IMR-90 (cell line): Measurements from ENCODE around the gene CHMP4A. TPM values are rescaled to one million over a fixed set of nuclear protein-coding genes. Genes with fewer than 3 reads are reported as not detected.

Experiments
- ATAC-seq: fragments of 200-7000 bp; cut with Tn5 transposase; 2 replicates; pipeline ENCODE4 v1.9.1; 2020; ENCODE audit warnings: low read depth, mild to moderate bottlenecking, moderate library complexity
- BruUV-seq: library from RNA; stranded (reverse); fragments of 400-500 nt; replicated peaks from 2 replicates; lab custom pipeline; 2021; lab: Mats Ljungman, UMichigan
- CTCF ChIA-PET: fragments of 300-600 bp; formaldehyde crosslinking; extraction: SDS; loops from one replicate; lab custom pipeline; 2021; ENCODE audit warnings: antibody characterized with exemption; lab: Yijun Ruan, JAX
- POLR2A ChIA-PET: fragments of 300-600 bp; sonication (Branson Sonifier 250); formaldehyde crosslinking; loops from one replicate; lab custom pipeline; 2022; ENCODE audit warnings: antibody characterized with exemption; ENCODE audit not compliant: unreplicated experiment; lab: Charles Lee
- DNase-seq: peaks from one replicate; pipeline ENCODE4 v3.0.0; 2013
- H2AFZ ChIP-seq: replicated peaks from 2 replicates; pipeline ENCODE3; 2013; ENCODE audit warnings: low read length, mild to moderate bottlenecking; ENCODE audit not compliant: poor library complexity
- H2AK5ac ChIP-seq: 2 replicates; pipeline ENCODE4 v1.6.1; 2013; ENCODE audit warnings: low read depth, low read length, inconsistent platforms
- H2AK9ac ChIP-seq: replicated peaks from 2 replicates; pipeline ENCODE3; 2013; ENCODE audit warnings: mild to moderate bottlenecking, low read depth, low read length, moderate library complexity; ENCODE audit not compliant: poor library complexity
- H2BK120ac ChIP-seq: 2 replicates; pipeline ENCODE4 v1.6.1; 2013; ENCODE audit warnings: low read depth, low read length, inconsistent platforms
- H2BK15ac ChIP-seq: 3 replicates; pipeline ENCODE4 v1.6.1; 2013; ENCODE audit warnings: low read depth, low read length, inconsistent platforms
- H2BK20ac ChIP-seq: 2 replicates; pipeline ENCODE4 v1.6.1; 2013; ENCODE audit warnings: low read depth, mild to moderate bottlenecking, inconsistent platforms, low read length, moderate library complexity
- H2BK5ac ChIP-seq: 2 replicates; pipeline ENCODE4 v1.6.1; 2013; ENCODE audit warnings: mild to moderate bottlenecking, low read depth, low read length, inconsistent platforms; ENCODE audit not compliant: poor library complexity, severe bottlenecking
- H3K14ac ChIP-seq: replicated peaks from 2 replicates; pipeline ENCODE4 v1.6.1; 2013; ENCODE audit warnings: low read depth, low read length, inconsistent platforms
- H3K18ac ChIP-seq: 2 replicates; pipeline ENCODE4 v1.6.1; 2013; ENCODE audit warnings: low read depth, low read length, control low read depth
- H3K23ac ChIP-seq: 2 replicates; pipeline ENCODE4 v1.6.1; 2013; ENCODE audit warnings: low read depth, low read length, inconsistent platforms
- H3K27ac ChIP-seq: 2 replicates; pipeline ENCODE4 v1.5.1; 2013; ENCODE audit warnings: mild to moderate bottlenecking, control low read depth, low read length; ENCODE audit not compliant: insufficient read depth
- H3K27me3 ChIP-seq: 2 replicates; pipeline ENCODE4 v1.6.1; 2013; ENCODE audit warnings: low read length; ENCODE audit not compliant: control insufficient read depth, insufficient read depth
- H3K36me3 ChIP-seq: 2 replicates; pipeline ENCODE4 v1.6.1; 2013; ENCODE audit warnings: low read length, mixed read lengths; ENCODE audit not compliant: control insufficient read depth, insufficient read depth
- H3K4ac ChIP-seq: 2 replicates; pipeline ENCODE4 v1.6.1; 2013; ENCODE audit warnings: low read depth, low read length, inconsistent platforms
- H3K4me1 ChIP-seq: 2 replicates; pipeline ENCODE4 v1.6.1; 2013; ENCODE audit warnings: low read length, mixed read lengths; ENCODE audit not compliant: control insufficient read depth, insufficient read depth
- H3K4me2 ChIP-seq: 2 replicates; pipeline ENCODE4 v1.6.1; 2013; ENCODE audit warnings: low read depth, mild to moderate bottlenecking, control low read depth, low read length, moderate library complexity
- H3K4me3 ChIP-seq: 2 replicates; pipeline ENCODE4 v1.5.1; 2013; ENCODE audit warnings: low read depth, mild to moderate bottlenecking, control low read depth, low read length, moderate library complexity; ENCODE audit not compliant: insufficient read depth
- H3K56ac ChIP-seq: 2 replicates; pipeline ENCODE4 v1.6.1; 2013; ENCODE audit warnings: low read length, inconsistent platforms; ENCODE audit not compliant: insufficient read depth; ENCODE audit errors: extremely low read depth
- H3K79me1 ChIP-seq, 2 experiments: 2 replicates each; pipeline ENCODE4 v1.6.1; 2013; ENCODE audit warnings: low read length in 2 of 2, inconsistent platforms in 1 of 2, low read depth in 1 of 2
- H3K9ac ChIP-seq: 2 replicates; pipeline ENCODE4 v1.6.1; 2013; ENCODE audit warnings: low read depth, low read length, control low read depth
- H3K9me1 ChIP-seq: 2 replicates; pipeline ENCODE4 v1.6.1; 2013; ENCODE audit warnings: low read length, inconsistent platforms; ENCODE audit not compliant: insufficient read depth
- H3K9me3 ChIP-seq: 2 replicates; pipeline ENCODE4 v1.6.1; 2013; ENCODE audit warnings: low read length; ENCODE audit not compliant: control insufficient read depth, insufficient read depth
- H4K20me1 ChIP-seq: 2 replicates; pipeline ENCODE4 v1.6.1; 2013; ENCODE audit warnings: low read length, inconsistent platforms; ENCODE audit not compliant: insufficient read depth
- H4K5ac ChIP-seq: 2 replicates; pipeline ENCODE4 v1.6.1; 2013; ENCODE audit warnings: mild to moderate bottlenecking, low read depth, low read length, control low read depth
- H4K8ac ChIP-seq, 2 experiments: 2 replicates each; pipeline ENCODE4 v1.6.1; 2013; ENCODE audit warnings: low read depth in 2 of 2, low read length in 2 of 2, control low read depth in 1 of 2, inconsistent platforms in 1 of 2
- H4K91ac ChIP-seq: 2 replicates; pipeline ENCODE4 v1.6.1; 2013; ENCODE audit warnings: low read depth, low read length, inconsistent platforms; ENCODE audit not compliant: insufficient read depth
- BHLHE40 ChIP-seq: fragments of 150-350 bp; IDR thresholded peaks from 2 replicates; pipeline ENCODE4 v1.6.1; 2016; ENCODE audit warnings: mild to moderate bottlenecking, low read depth, low read length
- FOS ChIP-seq: fragments of 150-350 bp; IDR thresholded peaks from 2 replicates; pipeline ENCODE4 v1.6.1; 2016; ENCODE audit warnings: low read depth, low read length
- MAFK ChIP-seq: IDR thresholded peaks from 2 replicates; pipeline ENCODE4 v1.6.1; 2012; ENCODE audit warnings: low read depth, low read length, improper control_type of control experiment
- MAZ ChIP-seq: IDR thresholded peaks from 2 replicates; pipeline ENCODE4 v1.6.1; 2012; ENCODE audit warnings: low read depth, mild to moderate bottlenecking, low read length, improper control_type of control experiment, moderate library complexity, borderline replicate concordance
- MXI1 ChIP-seq: IDR thresholded peaks from 2 replicates; pipeline ENCODE4 v1.6.1; 2012; ENCODE audit warnings: low read depth, mild to moderate bottlenecking, low read length, moderate library complexity, borderline replicate concordance
- POLR2A ChIP-seq: IDR thresholded peaks from 2 replicates; pipeline ENCODE4 v1.6.1; 2012; ENCODE audit warnings: mild to moderate bottlenecking, low read depth, low read length
- WGBS, 2 experiments: methylation state at CpG; one replicate each; pipeline versions ENCODE4 v1.1.5 to v1.1.7; 2013; ENCODE audit warnings: missing lambda C conversion rate in 2 of 2; ENCODE audit not compliant: insufficient read length in 1 of 2; ENCODE audit errors: extremely low coverage in 2 of 2; 5-methylcytosine and 5-hydroxymethylcytosine counted together
- dilution Hi-C: fragments of 300-500 bp; cut with HindIII; formaldehyde crosslinking; loops from one replicate; pipeline ENCODE4 v1.14.3; 2018; ENCODE audit warnings: low sequenced_read_pairs; ENCODE audit not compliant: unreplicated experiment
- in situ Hi-C: fragments of 300-500 bp; cut with MboI; formaldehyde crosslinking; loops from 3 replicates; pipeline ENCODE4 v1.14.3; 2019; ENCODE audit warnings: low sequenced_read_pairs, inconsistent platforms, mixed read lengths
- intact Hi-C: fragments of 100-400 bp; cut with micrococcal nuclease; formaldehyde crosslinking; loops from 2 replicates; pipeline ENCODE4 v1.10.0; 2022
- polyA plus RNA-seq, 3 experiments: library from polyadenylated mRNA; depleted of rRNA; stranded (reverse); fragments of >200 nt; gene quantifications; 2 replicates each; pipeline ENCODE4 v1.2.3, GENCODE V29; 2012; ENCODE audit warnings: low replicate concordance in 1 of 3
- total RNA-seq: library from RNA; depleted of rRNA; stranded (reverse); fragments of >200 nt; gene quantifications from 2 replicates; pipeline ENCODE4 v1.2.3, GENCODE V29; 2012
- TF ChIP-seq, protein P1 (sequence below): fragments of 150-350 bp; IDR thresholded peaks from 2 replicates; pipeline ENCODE4 v1.6.1; 2017; ENCODE audit warnings: mild to moderate bottlenecking, antibody characterized with exemption, low read length, low read depth

Gene CHMP4A
- total and polyA plus RNA-seq, 2 of the 4 experiments (the other 2 are of a cell fraction) = 22.0 to 63.8 TPM

DNA sequence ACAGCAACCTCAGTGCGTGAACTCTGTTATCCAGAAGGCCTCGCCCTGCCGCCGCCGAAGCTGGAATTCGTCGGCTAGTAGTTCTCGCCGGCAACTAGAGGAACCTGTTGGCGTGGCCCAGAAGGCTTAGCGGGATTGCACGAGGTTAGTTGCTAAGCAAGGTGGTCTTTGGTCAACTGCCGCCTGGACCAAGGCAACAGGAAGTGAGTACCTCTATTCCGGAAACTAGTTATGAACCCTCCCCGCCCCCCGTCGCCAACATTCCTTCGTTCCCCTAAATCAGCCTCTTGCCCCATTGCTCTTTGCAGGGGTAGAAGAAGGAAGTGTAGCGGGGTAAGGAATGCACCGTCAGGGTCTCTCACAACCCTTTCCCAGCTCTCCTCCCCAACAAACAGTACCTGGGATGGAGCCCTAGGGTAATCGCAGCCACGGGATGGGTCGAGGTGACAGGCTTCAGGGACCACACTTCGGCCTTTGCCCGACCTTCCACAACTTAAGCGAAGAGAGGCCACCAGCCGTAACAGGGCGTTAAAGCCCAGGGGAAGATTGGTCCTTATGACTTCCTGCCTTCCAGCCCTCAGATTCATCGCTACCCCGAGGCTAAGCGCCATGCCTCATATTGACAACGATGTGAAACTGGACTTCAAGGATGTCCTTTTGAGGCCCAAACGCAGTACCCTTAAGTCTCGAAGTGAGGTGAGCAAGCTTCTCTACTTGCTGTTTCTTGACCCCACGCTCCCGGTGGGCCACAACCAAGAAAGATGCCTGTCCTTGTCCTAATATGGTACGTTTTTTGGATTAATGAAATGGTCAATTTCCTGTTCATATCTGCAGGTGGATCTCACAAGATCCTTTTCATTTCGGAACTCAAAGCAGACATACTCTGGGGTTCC is 19.6 kb upstream of the CHMP4A start, which contains the start of gene GMPR2:
Gene GMPR2 (plus strand): TSS at position 285 of the 893 bp plus-strand sequence. CDS start 325 bp downstream, at position 610.
- Histone ChIP-seq H4K20me1 (no peaks in the 10 kb centered on the region), H3K23ac (peak within 1 kb of the TSS; percentile 98), H3K36me3 (peaks cover 22% of the 10 kb centered on the region), H2BK5ac (peak within 1 kb of the TSS; percentile 92), H3K18ac (peak within 1 kb of the TSS; percentile 67), H4K5ac (peak within 1 kb of the TSS; percentile 92), H2AK9ac (peak within 1 kb of the TSS; percentile 99), H3K9me1 (peaks cover 16% of the 10 kb centered on the region), H2BK120ac (peak within 1 kb of the TSS; percentile 96), H3K27ac (peak within 1 kb of the TSS; percentile 91), H3K9ac (peak within 1 kb of the TSS; percentile 91), H3K4ac (peak within 1 kb of the TSS; percentile 98), H3K4me2 (peak within 1 kb of the TSS; percentile 98), H2AFZ (peak within 1 kb of the TSS; percentile 100), H4K91ac (peak within 1 kb of the TSS; percentile 97), H2AK5ac (peak within 1 kb of the TSS; percentile 97), H3K14ac (peak within 1 kb of the TSS; percentile 99), H2BK15ac (peak within 1 kb of the TSS; percentile 79), H3K79me1 (peaks cover 47 to 84% of the 10 kb centered on the region in 2 experiments), H2BK20ac (peak within 1 kb of the TSS; percentile 78; the same call in 1 of the 2 replicates), H4K8ac (peak within 1 kb of the TSS; percentile 98 to 100), H3K27me3 (no peaks in the 10 kb centered on the region), H3K56ac (peak within 1 kb of the TSS; percentile 97), H3K9me3 (no peaks in the 10 kb centered on the region), H3K4me1 (peaks cover 8% of the 10 kb centered on the region), H3K4me3 (peak within 1 kb of the TSS; percentile 56)
- TF ChIP-seq, protein P1, sequence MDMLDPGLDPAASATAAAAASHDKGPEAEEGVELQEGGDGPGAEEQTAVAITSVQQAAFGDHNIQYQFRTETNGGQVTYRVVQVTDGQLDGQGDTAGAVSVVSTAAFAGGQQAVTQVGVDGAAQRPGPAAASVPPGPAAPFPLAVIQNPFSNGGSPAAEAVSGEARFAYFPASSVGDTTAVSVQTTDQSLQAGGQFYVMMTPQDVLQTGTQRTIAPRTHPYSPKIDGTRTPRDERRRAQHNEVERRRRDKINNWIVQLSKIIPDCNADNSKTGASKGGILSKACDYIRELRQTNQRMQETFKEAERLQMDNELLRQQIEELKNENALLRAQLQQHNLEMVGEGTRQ = no peak
- TF ChIP-seq MAZ = no peak
- TF ChIP-seq BHLHE40 = no peak
- TF ChIP-seq FOS = no peak
- TF ChIP-seq MAFK = no peak
- TF ChIP-seq POLR2A = 0 out of 2 replicates have a peak, but pooled peaks have one; percentile 1
- no peak for TF ChIP-seq MXI1
- 10% methylated on average over 9 of the region's 38 CpGs; no CpG with 5 or more reads in 1 of the 2 experiments for WGBS, 2 experiments
- DNase-seq (no peak), ATAC-seq (peak; percentile 67)
- TSS peak; percentile 67 for BruUV-seq
- dilution Hi-C loops = no loop called here
- in situ Hi-C loops = loop anchor here (10.0 kb wide), 1 partner anchor 202 kb away; no protein-coding TSS in a partner anchor
- POLR2A ChIA-PET = interaction anchor here (1.2 kb wide), 1 partner anchor 10 kb away, joined by 3 read pairs; the partner anchor contains the start of gene TINF2
- intact Hi-C loops = loop anchor here (1.0 kb wide), 1 partner anchor 17 kb away; the partner anchor contains the start of gene MDP1
- CTCF ChIA-PET = no interaction called here
